Measurements from ENCODE around the gene CDKAL1.

Gene CDKAL1

DNA sequence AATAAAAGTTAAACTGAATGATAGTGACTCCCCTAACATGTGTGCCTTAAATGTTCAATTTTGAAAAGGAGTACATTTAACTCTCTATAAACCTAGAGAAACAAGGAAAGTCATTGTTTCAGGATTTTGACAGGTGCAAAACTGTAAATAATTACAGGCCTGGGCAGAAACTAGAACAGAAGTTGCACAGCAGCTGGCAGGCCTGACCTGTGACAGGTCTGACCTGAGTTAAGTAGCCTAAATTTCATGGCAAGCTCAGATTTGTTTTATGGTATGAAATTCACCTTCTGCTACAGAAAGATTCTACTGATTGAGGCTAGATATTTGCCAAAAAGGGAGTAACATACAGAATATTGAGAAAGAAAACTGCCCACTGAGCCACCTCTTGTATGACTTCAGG lies 166.1 kb downstream of the CDKAL1 start:
- peaks cover 11% of the 10 kb centered on the region for H3K4me1 ChIP-seq (ENCODE audit: control insufficient read depth, insufficient read depth, low read length)
- DNase-seq (ENCODE audit: low read depth): no peak
- no peak overlapping the region for H3K9ac ChIP-seq (ENCODE audit: low read length)
- no peak overlapping the region for H3K4me3 ChIP-seq (ENCODE audit: low read length)
- H3K9me3 ChIP-seq (ENCODE audit: control insufficient read depth, low read length): no peaks in the 10 kb centered on the region
- no peaks in the 10 kb centered on the region for H3K36me3 ChIP-seq (ENCODE audit: control insufficient read depth, insufficient read depth, low read length, severe bottlenecking)
- no peaks in the 10 kb centered on the region for H3K27me3 ChIP-seq (replicated peaks; ENCODE audit: control insufficient read depth, insufficient read depth, low read length)

DNA sequence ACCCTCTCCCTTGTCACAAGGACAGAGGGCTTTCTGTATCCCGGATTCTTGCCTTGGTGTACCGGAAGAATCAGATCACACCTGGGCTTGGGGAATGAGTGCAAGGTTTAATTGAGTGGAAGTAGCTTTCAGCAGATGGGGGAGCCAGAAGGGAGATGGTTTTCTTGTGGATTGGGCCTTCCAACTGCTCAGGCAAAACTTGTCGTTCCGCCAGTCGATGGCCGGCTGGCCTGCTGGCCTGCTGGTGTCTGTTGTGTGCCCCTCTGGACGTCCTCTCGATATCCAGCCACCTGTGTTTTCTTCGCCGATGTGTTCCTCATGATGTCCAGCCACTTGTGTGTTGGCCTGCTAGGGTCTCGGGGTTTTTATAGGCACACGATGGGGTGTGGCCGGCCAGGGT lies 168.1 kb downstream of the CDKAL1 start:
- no peak overlapping the region for H3K9ac ChIP-seq (ENCODE audit: low read length)
- H3K4me1 ChIP-seq (ENCODE audit: control insufficient read depth, insufficient read depth, low read length): no peaks in the 10 kb centered on the region
- DNase-seq (ENCODE audit: low read depth): no peak
- H3K4me3 ChIP-seq (ENCODE audit: low read length): no peak overlapping the region
- no peaks in the 10 kb centered on the region for H3K9me3 ChIP-seq (ENCODE audit: control insufficient read depth, low read length)
- H3K27me3 ChIP-seq (replicated peaks; ENCODE audit: control insufficient read depth, insufficient read depth, low read length): no peaks in the 10 kb centered on the region
- no peaks in the 10 kb centered on the region for H3K36me3 ChIP-seq (ENCODE audit: control insufficient read depth, insufficient read depth, low read length, severe bottlenecking)

DNA sequence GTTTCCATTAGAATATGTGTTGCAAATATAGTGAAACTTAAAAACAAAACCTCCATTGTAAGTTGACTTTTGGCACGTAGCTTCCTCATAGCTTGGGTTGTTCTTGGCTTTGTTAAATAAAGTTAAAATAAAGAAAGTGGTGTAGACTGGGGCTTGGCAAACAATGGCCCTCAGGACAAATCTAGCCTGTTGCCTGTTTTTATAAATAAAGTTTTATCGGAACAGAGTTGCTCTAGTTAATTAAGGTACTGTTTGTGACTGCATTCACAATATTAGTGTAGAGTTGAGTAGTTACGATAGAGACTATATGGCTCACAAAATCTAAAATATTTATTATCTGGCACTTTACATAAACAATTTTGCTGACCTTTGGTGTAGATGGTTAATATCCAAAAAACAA lies 168.8 kb downstream of the CDKAL1 start:
- Histone ChIP-seq H3K9me3 (ENCODE audit: control insufficient read depth, low read length) (no peaks in the 10 kb centered on the region), H3K9ac (ENCODE audit: low read length) (no peak overlapping the region), H3K36me3 (ENCODE audit: control insufficient read depth, insufficient read depth, low read length, severe bottlenecking) (no peaks in the 10 kb centered on the region), H3K4me1 (ENCODE audit: control insufficient read depth, insufficient read depth, low read length) (no peaks in the 10 kb centered on the region), H3K4me3 (ENCODE audit: low read length) (no peak overlapping the region), H3K27me3 (replicated peaks; ENCODE audit: control insufficient read depth, insufficient read depth, low read length) (no peaks in the 10 kb centered on the region)
- no peak for DNase-seq (ENCODE audit: low read depth)

DNA sequence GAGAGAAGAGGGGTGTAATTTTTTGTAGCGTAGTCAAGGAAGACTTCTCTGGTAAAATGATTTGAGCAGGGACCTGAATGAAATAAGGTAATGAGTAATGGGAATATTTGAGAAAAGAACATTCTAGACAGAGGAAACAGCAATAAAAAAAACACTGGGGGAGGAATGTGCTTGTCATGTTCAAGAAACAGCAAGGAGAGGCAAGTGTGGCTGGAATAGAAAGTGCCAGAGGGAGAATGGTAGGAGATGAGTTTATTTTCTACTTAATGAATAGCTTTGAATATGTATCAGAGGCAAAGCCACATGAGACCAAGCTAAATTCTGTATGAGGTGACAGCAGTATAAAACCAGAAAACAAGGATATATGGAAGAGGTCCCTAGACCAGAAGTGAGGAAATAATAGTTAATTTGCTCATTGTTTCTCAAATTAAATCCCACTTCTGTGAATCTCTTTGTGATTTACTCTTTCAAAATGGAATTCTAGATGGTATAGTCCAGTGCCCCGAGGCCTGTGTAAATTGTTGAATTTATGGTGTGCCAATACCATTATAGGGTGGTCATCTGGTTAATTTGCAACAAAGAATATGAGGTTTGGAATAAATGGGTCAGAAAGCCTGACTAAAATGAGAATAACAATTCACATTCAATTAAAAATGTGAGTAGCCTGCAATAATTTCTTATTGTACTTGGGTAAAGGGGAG lies 170.2 kb downstream of the CDKAL1 start:
- Histone ChIP-seq H3K27me3 (replicated peaks; ENCODE audit: control insufficient read depth, insufficient read depth, low read length) (no peaks in the 10 kb centered on the region), H3K9ac (ENCODE audit: low read length) (no peak overlapping the region), H3K4me3 (ENCODE audit: low read length) (no peak overlapping the region), H3K36me3 (ENCODE audit: control insufficient read depth, insufficient read depth, low read length, severe bottlenecking) (no peaks in the 10 kb centered on the region), H3K4me1 (ENCODE audit: control insufficient read depth, insufficient read depth, low read length) (no peaks in the 10 kb centered on the region), H3K9me3 (ENCODE audit: control insufficient read depth, low read length) (no peaks in the 10 kb centered on the region)
- no peak for DNase-seq (ENCODE audit: low read depth)

GRCh38 chr6:20705741-20706140 lies 171.5 kb downstream of the CDKAL1 start:
- DNase-seq (ENCODE audit: low read depth): no peak
- Histone ChIP-seq H3K9me3 (ENCODE audit: control insufficient read depth, low read length) (no peaks in the 10 kb centered on the region), H3K9ac (ENCODE audit: low read length) (no peak overlapping the region), H3K36me3 (ENCODE audit: control insufficient read depth, insufficient read depth, low read length, severe bottlenecking) (no peaks in the 10 kb centered on the region), H3K27me3 (replicated peaks; ENCODE audit: control insufficient read depth, insufficient read depth, low read length) (no peaks in the 10 kb centered on the region), H3K4me1 (ENCODE audit: control insufficient read depth, insufficient read depth, low read length) (no peaks in the 10 kb centered on the region), H3K4me3 (ENCODE audit: low read length) (no peak overlapping the region)

- H3K4me1 ChIP-seq (ENCODE audit: control insufficient read depth, insufficient read depth, low read length): peaks cover 3% of the 10 kb centered on the region
- no peaks in the 10 kb centered on the region for H3K36me3 ChIP-seq (ENCODE audit: control insufficient read depth, insufficient read depth, low read length, severe bottlenecking)
- DNase-seq (ENCODE audit: low read depth): no peak
- no peak overlapping the region for H3K4me3 ChIP-seq (ENCODE audit: low read length)
- H3K9me3 ChIP-seq (ENCODE audit: control insufficient read depth, low read length): no peaks in the 10 kb centered on the region
- no peaks in the 10 kb centered on the region for H3K27me3 ChIP-seq (replicated peaks; ENCODE audit: control insufficient read depth, insufficient read depth, low read length)
- H3K9ac ChIP-seq (ENCODE audit: low read length): no peak overlapping the region
Observed at GRCh38 chr6:20706238-20706938, 172.1 kb downstream of the CDKAL1 start.

- Histone ChIP-seq H3K9me3 (ENCODE audit: control insufficient read depth, low read length) (no peaks in the 10 kb centered on the region), H3K36me3 (ENCODE audit: control insufficient read depth, insufficient read depth, low read length, severe bottlenecking) (no peaks in the 10 kb centered on the region), H3K4me1 (ENCODE audit: control insufficient read depth, insufficient read depth, low read length) (peaks cover 8% of the 10 kb centered on the region), H3K4me3 (ENCODE audit: low read length) (no peak overlapping the region), H3K9ac (ENCODE audit: low read length) (no peak overlapping the region), H3K27me3 (replicated peaks; ENCODE audit: control insufficient read depth, insufficient read depth, low read length) (no peaks in the 10 kb centered on the region)
- no peak for DNase-seq (ENCODE audit: low read depth)
Observed at GRCh38 chr6:20706939-20707485, 172.8 kb downstream of the CDKAL1 start.

DNA sequence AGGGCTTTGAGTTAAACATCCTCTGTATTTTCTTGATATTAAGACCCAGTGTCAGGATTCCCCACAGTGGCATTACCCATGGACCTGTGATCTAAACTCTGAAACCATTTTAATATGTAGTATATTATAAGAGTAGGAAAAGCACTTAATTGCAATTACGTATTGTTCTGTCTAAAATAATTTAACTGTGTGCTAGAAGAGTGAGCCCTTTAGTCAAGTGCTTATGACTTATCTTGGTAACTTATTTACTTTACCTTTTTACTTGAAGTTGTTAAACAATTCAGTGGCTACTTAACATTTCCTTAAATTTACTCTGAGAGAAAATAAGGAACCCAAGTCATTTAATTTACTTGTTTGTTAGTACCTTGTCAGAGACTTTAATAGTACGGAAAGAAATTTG lies 173.6 kb downstream of the CDKAL1 start:
- H3K9ac ChIP-seq (ENCODE audit: low read length): no peak overlapping the region
- no peaks in the 10 kb centered on the region for H3K9me3 ChIP-seq (ENCODE audit: control insufficient read depth, low read length)
- H3K36me3 ChIP-seq (ENCODE audit: control insufficient read depth, insufficient read depth, low read length, severe bottlenecking): no peaks in the 10 kb centered on the region
- no peak overlapping the region for H3K4me3 ChIP-seq (ENCODE audit: low read length)
- no peak for DNase-seq (ENCODE audit: low read depth)
- no peaks in the 10 kb centered on the region for H3K27me3 ChIP-seq (replicated peaks; ENCODE audit: control insufficient read depth, insufficient read depth, low read length)
- peaks cover 8% of the 10 kb centered on the region for H3K4me1 ChIP-seq (ENCODE audit: control insufficient read depth, insufficient read depth, low read length)

- Histone ChIP-seq H3K9me3 (ENCODE audit: control insufficient read depth, low read length) (no peaks in the 10 kb centered on the region), H3K4me3 (ENCODE audit: low read length) (no peak overlapping the region), H3K36me3 (ENCODE audit: control insufficient read depth, insufficient read depth, low read length, severe bottlenecking) (no peaks in the 10 kb centered on the region), H3K27me3 (replicated peaks; ENCODE audit: control insufficient read depth, insufficient read depth, low read length) (no peaks in the 10 kb centered on the region), H3K9ac (ENCODE audit: low read length) (no peak overlapping the region), H3K4me1 (ENCODE audit: control insufficient read depth, insufficient read depth, low read length) (peaks cover 8% of the 10 kb centered on the region)
- no peak for DNase-seq (ENCODE audit: low read depth)
Observed at GRCh38 chr6:20708367-20709124, 174.3 kb downstream of the CDKAL1 start.

- H3K9me3 ChIP-seq (ENCODE audit: control insufficient read depth, low read length): no peaks in the 10 kb centered on the region
- H3K27me3 ChIP-seq (replicated peaks; ENCODE audit: control insufficient read depth, insufficient read depth, low read length): no peaks in the 10 kb centered on the region
- H3K9ac ChIP-seq (ENCODE audit: low read length): no peak overlapping the region
- DNase-seq (ENCODE audit: low read depth): no peak
- no peaks in the 10 kb centered on the region for H3K36me3 ChIP-seq (ENCODE audit: control insufficient read depth, insufficient read depth, low read length, severe bottlenecking)
- peaks cover 8% of the 10 kb centered on the region for H3K4me1 ChIP-seq (ENCODE audit: control insufficient read depth, insufficient read depth, low read length)
- no peak overlapping the region for H3K4me3 ChIP-seq (ENCODE audit: low read length)
Observed at GRCh38 chr6:20709451-20709850, 175.2 kb downstream of the CDKAL1 start.

GRCh38 chr6:20710341-20710740 lies 176.1 kb downstream of the CDKAL1 start:
- Histone ChIP-seq H3K36me3 (ENCODE audit: control insufficient read depth, insufficient read depth, low read length, severe bottlenecking) (no peaks in the 10 kb centered on the region), H3K9ac (ENCODE audit: low read length) (no peak overlapping the region), H3K9me3 (ENCODE audit: control insufficient read depth, low read length) (no peaks in the 10 kb centered on the region), H3K4me1 (ENCODE audit: control insufficient read depth, insufficient read depth, low read length) (peaks cover 12% of the 10 kb centered on the region), H3K27me3 (replicated peaks; ENCODE audit: control insufficient read depth, insufficient read depth, low read length) (no peaks in the 10 kb centered on the region), H3K4me3 (ENCODE audit: low read length) (no peak overlapping the region)
- DNase-seq (ENCODE audit: low read depth): no peak

Data from adipocyte (in vitro differentiated cells).